ENCODE results near the gene ADAMTS10.
"Not testable (repeated sequence)": the region's sequence is repeated elsewhere in the genome, so short reads cannot be mapped to it uniquely, and the experiment has no call there.

DNA sequence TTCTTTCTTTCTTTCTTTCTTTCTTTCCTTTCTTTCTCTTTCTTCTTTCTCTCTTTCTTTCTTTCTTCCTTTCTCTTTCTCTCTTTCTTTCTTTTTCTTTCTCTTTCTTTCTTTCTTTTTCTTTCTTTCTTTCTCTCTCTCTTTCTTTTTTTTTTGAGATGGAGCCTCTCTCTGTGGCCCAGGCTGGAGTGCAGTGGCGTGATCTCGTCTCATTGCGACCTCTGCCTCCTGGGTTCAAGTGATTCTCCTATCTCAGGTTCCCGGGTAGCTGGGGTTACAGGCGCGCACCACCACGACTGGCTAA lies 35.9 kb downstream of the ADAMTS10 start:
- not testable (repeated sequence) for TF ChIP-seq EZH2phosphoT487 (IDR thresholded peaks at IDR 0.05; ENCODE audit: low read length)
- TF ChIP-seq, protein P1, sequence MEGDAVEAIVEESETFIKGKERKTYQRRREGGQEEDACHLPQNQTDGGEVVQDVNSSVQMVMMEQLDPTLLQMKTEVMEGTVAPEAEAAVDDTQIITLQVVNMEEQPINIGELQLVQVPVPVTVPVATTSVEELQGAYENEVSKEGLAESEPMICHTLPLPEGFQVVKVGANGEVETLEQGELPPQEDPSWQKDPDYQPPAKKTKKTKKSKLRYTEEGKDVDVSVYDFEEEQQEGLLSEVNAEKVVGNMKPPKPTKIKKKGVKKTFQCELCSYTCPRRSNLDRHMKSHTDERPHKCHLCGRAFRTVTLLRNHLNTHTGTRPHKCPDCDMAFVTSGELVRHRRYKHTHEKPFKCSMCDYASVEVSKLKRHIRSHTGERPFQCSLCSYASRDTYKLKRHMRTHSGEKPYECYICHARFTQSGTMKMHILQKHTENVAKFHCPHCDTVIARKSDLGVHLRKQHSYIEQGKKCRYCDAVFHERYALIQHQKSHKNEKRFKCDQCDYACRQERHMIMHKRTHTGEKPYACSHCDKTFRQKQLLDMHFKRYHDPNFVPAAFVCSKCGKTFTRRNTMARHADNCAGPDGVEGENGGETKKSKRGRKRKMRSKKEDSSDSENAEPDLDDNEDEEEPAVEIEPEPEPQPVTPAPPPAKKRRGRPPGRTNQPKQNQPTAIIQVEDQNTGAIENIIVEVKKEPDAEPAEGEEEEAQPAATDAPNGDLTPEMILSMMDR (IDR thresholded peaks at IDR 0.05; ENCODE audit: low read length) = not testable (repeated sequence)
